Renal cortex interstitium (tissue), 11 donors: ENCODE data around the gene TMCC1. TPM values are rescaled to one million over a fixed set of nuclear protein-coding genes. Genes with fewer than 3 reads are reported as not detected.
A peak's percentile ranks its signal among the peaks of the same experiment; 100 is the strongest.
"Not testable (repeated sequence)": the region's sequence is repeated elsewhere in the genome, so short reads cannot be mapped to it uniquely, and the experiment has no call there.

Experiments
- DNase-seq, 11 donors: peaks; one replicate each; pipeline ENCODE4 v3.0.0-alpha.2; 2013; ENCODE audit warnings: low read depth in 9 of 11, low spot score in 4 of 11; ENCODE audit errors: extremely low read depth in 1 of 11
- polyA plus RNA-seq, 3 donors: library from polyadenylated mRNA; unstranded; fragments of 120-200 nt; gene quantifications; one replicate each; pipeline ENCODE4 v1.2.1, GENCODE V29; 2013; ENCODE audit not compliant: insufficient read length in 3 of 3

Gene TMCC1
- polyA plus RNA-seq, 3 donors: 22.0 to 25.3 (median 25.3) TPM

GRCh38 chr3:129610794-129611445 lies 282.6 kb downstream of the TMCC1 start:
- not testable (repeated sequence) for DNase-seq

GRCh38 chr3:129610276-129610675 lies 283.2 kb downstream of the TMCC1 start:
- no peak for DNase-seq

GRCh38 chr3:129609591-129610182 lies 283.8 kb downstream of the TMCC1 start:
- DNase-seq: no peak

- no peak for DNase-seq
These were observed 284.4 kb downstream of the TMCC1 start for GRCh38 chr3:129608936-129609590.

- DNase-seq: no peak
These were observed 285.2 kb downstream of the TMCC1 start for GRCh38 chr3:129608087-129608935.

GRCh38 chr3:129607391-129608068 lies 286.0 kb downstream of the TMCC1 start:
- no peak for DNase-seq

GRCh38 chr3:129606636-129607390 lies 286.7 kb downstream of the TMCC1 start, which contains the start of gene PLXND1:
Gene PLXND1 (minus strand): TSS chr3:129606676. CDS start chr3:129606639, 37 bp downstream.
- DNase-seq: no peak

GRCh38 chr3:129605922-129606635 lies 287.4 kb downstream of the TMCC1 start:
- no peak for DNase-seq

- DNase-seq: no peak
These were observed 288.1 kb downstream of the TMCC1 start for GRCh38 chr3:129605203-129605921.

- no peak for DNase-seq
These were observed 288.7 kb downstream of the TMCC1 start for GRCh38 chr3:129604767-129605166.

- no peak for DNase-seq
These were observed 289.3 kb downstream of the TMCC1 start for GRCh38 chr3:129603991-129604749.

GRCh38 chr3:129603561-129603942 lies 290.0 kb downstream of the TMCC1 start:
- DNase-seq: no peak

GRCh38 chr3:129602730-129603560 lies 290.6 kb downstream of the TMCC1 start:
- peak in 1 of 11 donors; percentile 54 for DNase-seq

- DNase-seq: no peak
These were observed 291.2 kb downstream of the TMCC1 start for GRCh38 chr3:129602309-129602708.

- no peak for DNase-seq
These were observed 291.8 kb downstream of the TMCC1 start for GRCh38 chr3:129601713-129602112.
